Measurements from ENCODE around the gene WFIKKN1. TPM values are rescaled to one million over a fixed set of nuclear protein-coding genes. Genes with fewer than 3 reads are reported as not detected.
A peak's percentile ranks its signal among the peaks of the same experiment; 100 is the strongest.

The WFIKKN1 gene
- total RNA-seq, 1 donor from 2014 or later, result not detected

- no peak for DNase-seq (ENCODE audit: low read depth)
- no peak for TF ChIP-seq CTCF (conservative IDR thresholded peaks at IDR 0.05; ENCODE audit: low read depth, low read length)
Measured at GRCh38 chr16:678858-679813, 48.4 kb downstream of the WFIKKN1 start.

GRCh38 chr16:679814-680624, 49.2 kb downstream of the WFIKKN1 start, which contains the start of gene STUB1:
Gene STUB1, plus strand, starts transcription at chr16:680410. Its CDS starts 116 bp downstream, at chr16:680526.
- no peak for DNase-seq (ENCODE audit: low read depth)

More at GRCh38 chr16:678858-679813, 48.4 kb downstream of the WFIKKN1 start:
- H3K4me3 ChIP-seq (ENCODE audit: low read depth, low read length), result peak overlapping the region; percentile 57

GRCh38 chr16:680625-680945, 49.8 kb downstream of the WFIKKN1 start:
- H3K4me3 ChIP-seq (ENCODE audit: low read depth, low read length), result peak overlapping the region; percentile 84
- no peak for DNase-seq (ENCODE audit: low read depth)
- TF ChIP-seq CTCF (conservative IDR thresholded peaks at IDR 0.05; ENCODE audit: low read depth, low read length), result no peak

More at GRCh38 chr16:679814-680624, 49.2 kb downstream of the WFIKKN1 start, which contains the start of gene STUB1:
- peak within 1 kb of the TSS; percentile 84 for H3K4me3 ChIP-seq (ENCODE audit: low read depth, low read length)
- TF ChIP-seq CTCF (conservative IDR thresholded peaks at IDR 0.05; ENCODE audit: low read depth, low read length), result no peak

GRCh38 chr16:680967-681745, 50.4 kb downstream of the WFIKKN1 start:
- peak overlapping the region; percentile 84 for H3K4me3 ChIP-seq (ENCODE audit: low read depth, low read length)
- DNase-seq (ENCODE audit: low read depth), result no peak
- TF ChIP-seq CTCF (conservative IDR thresholded peaks at IDR 0.05; ENCODE audit: low read depth, low read length), result no peak

- no peak for DNase-seq (ENCODE audit: low read depth)
- no peak for TF ChIP-seq CTCF (conservative IDR thresholded peaks at IDR 0.05; ENCODE audit: low read depth, low read length)
- peak overlapping the region; percentile 84 for H3K4me3 ChIP-seq (ENCODE audit: low read depth, low read length)
Measured at GRCh38 chr16:681746-682427, 51.1 kb downstream of the WFIKKN1 start.
